Measurements from ENCODE around the gene MECR.

The MECR gene

DNA sequence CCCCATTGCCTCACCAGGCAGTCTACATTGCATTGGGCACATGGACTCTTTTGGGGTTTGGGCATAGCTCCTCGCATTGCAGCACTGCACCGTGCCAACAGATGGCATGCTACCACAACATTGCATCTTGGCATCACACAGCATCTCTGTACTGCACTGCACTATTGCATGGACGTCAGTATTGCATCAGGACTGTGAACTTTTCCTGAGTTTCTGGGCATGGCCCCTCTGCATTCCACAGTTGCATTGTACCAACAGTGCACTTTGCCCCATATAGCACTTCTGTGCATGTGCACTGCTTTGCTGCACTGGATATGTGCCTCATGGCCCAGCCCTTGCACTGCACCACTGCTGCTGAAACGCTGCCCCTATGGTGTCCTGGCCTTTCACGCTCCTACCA, 15.1 kb upstream of the MECR start:
- Histone ChIP-seq H3K27me3 (replicated peaks; ENCODE audit: insufficient read depth, low read length) (peaks cover 85% of the 10 kb centered on the region), H3K4me2 (ENCODE audit: low read depth, low read length) (no peak overlapping the region), H3K36me3 (replicated peaks; ENCODE audit: insufficient read depth, low read length) (no peaks in the 10 kb centered on the region), H3K9ac (ENCODE audit: low read length) (no peak overlapping the region), H3K79me2 (ENCODE audit: low read length) (no peaks in the 10 kb centered on the region), H3K4me3 (ENCODE audit: low read length) (no peak overlapping the region), H3K27ac (ENCODE audit: low read length) (no peak overlapping the region), H3F3A (ENCODE audit: insufficient read depth, low read length) (no peaks in the 10 kb centered on the region), H3K9me3 (replicated peaks; ENCODE audit: insufficient read depth, low read length) (no peaks in the 10 kb centered on the region), H4K20me1 (ENCODE audit: insufficient read depth, low read length) (no peaks in the 10 kb centered on the region), H3K9me2 (replicated peaks; ENCODE audit: insufficient read depth, low read length) (no peaks in the 10 kb centered on the region), H2AFZ (ENCODE audit: low read length) (no peak overlapping the region), H3K4me1 (ENCODE audit: low read length) (no peaks in the 10 kb centered on the region)
- peak; percentile 29 for DNase-seq
- TF ChIP-seq EZH2phosphoT487 (IDR thresholded peaks at IDR 0.05; ENCODE audit: low read length): no peak
- no peak for TF ChIP-seq EZH2 (optimal IDR thresholded peaks at IDR 0.05; ENCODE audit: low read depth, low read length)
- TF ChIP-seq, protein P1, sequence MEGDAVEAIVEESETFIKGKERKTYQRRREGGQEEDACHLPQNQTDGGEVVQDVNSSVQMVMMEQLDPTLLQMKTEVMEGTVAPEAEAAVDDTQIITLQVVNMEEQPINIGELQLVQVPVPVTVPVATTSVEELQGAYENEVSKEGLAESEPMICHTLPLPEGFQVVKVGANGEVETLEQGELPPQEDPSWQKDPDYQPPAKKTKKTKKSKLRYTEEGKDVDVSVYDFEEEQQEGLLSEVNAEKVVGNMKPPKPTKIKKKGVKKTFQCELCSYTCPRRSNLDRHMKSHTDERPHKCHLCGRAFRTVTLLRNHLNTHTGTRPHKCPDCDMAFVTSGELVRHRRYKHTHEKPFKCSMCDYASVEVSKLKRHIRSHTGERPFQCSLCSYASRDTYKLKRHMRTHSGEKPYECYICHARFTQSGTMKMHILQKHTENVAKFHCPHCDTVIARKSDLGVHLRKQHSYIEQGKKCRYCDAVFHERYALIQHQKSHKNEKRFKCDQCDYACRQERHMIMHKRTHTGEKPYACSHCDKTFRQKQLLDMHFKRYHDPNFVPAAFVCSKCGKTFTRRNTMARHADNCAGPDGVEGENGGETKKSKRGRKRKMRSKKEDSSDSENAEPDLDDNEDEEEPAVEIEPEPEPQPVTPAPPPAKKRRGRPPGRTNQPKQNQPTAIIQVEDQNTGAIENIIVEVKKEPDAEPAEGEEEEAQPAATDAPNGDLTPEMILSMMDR (IDR thresholded peaks at IDR 0.05; ENCODE audit: low read length): peak; percentile 44

DNA sequence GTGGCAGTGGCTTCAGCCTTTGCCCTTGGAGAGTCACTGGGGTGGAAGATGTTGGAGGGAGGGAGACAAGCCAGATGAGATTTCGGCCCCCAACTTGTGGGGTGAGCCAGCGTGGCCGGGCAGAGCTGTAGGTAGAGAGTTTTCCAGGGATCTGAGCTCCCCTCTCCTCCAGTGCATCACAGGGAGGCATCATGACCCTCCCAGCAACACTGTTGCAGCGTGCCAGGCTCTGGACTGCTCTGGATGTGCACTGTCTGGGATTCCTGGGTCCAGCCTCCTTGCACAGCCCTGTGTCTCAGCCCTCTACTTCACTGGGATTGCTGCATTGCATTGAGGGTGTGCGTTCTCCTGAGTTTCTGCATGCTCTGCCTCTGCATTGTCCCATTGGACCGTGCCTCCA, 14.5 kb upstream of the MECR start:
- Histone ChIP-seq H3K79me2 (ENCODE audit: low read length) (no peaks in the 10 kb centered on the region), H3K4me3 (ENCODE audit: low read length) (no peak overlapping the region), H3K27ac (ENCODE audit: low read length) (no peak overlapping the region), H3K9me2 (replicated peaks; ENCODE audit: insufficient read depth, low read length) (no peaks in the 10 kb centered on the region), H3K4me2 (ENCODE audit: low read depth, low read length) (no peak overlapping the region), H3F3A (ENCODE audit: insufficient read depth, low read length) (no peaks in the 10 kb centered on the region), H3K4me1 (ENCODE audit: low read length) (no peaks in the 10 kb centered on the region), H3K9ac (ENCODE audit: low read length) (no peak overlapping the region), H3K9me3 (replicated peaks; ENCODE audit: insufficient read depth, low read length) (no peaks in the 10 kb centered on the region), H4K20me1 (ENCODE audit: insufficient read depth, low read length) (no peaks in the 10 kb centered on the region), H2AFZ (ENCODE audit: low read length) (no peak overlapping the region), H3K27me3 (replicated peaks; ENCODE audit: insufficient read depth, low read length) (peaks cover 82% of the 10 kb centered on the region), H3K36me3 (replicated peaks; ENCODE audit: insufficient read depth, low read length) (no peaks in the 10 kb centered on the region)
- TF ChIP-seq EZH2phosphoT487 (IDR thresholded peaks at IDR 0.05; ENCODE audit: low read length) (no peak), EZH2 (optimal IDR thresholded peaks at IDR 0.05; ENCODE audit: low read depth, low read length) (no peak)
- TF ChIP-seq, protein P1 (IDR thresholded peaks at IDR 0.05; ENCODE audit: low read length): no peak
- no peak for DNase-seq

DNA sequence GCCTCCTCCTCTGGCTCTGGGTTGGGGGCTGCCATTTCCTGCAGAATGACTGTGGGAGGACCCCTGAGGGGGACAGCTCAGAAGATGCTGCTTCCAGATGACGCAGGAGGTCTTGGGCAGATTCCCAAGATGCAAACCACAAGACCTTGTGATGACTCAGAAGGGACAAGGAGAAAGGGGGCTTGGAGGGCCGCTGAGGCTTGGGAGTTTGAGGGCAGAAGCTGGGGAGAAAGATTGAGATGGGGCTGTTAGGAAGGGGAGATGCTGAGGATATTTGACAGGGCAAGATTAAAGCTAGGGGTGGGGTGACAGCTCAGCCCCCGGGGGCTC, 13.1 kb upstream of the MECR start:
- no peak for TF ChIP-seq EZH2 (optimal IDR thresholded peaks at IDR 0.05; ENCODE audit: low read depth, low read length)
- TF ChIP-seq EZH2phosphoT487 (IDR thresholded peaks at IDR 0.05; ENCODE audit: low read length): no peak
- TF ChIP-seq, protein P1 (IDR thresholded peaks at IDR 0.05; ENCODE audit: low read length): no peak
- H3K27ac ChIP-seq (ENCODE audit: low read length): no peak overlapping the region
- H3K9ac ChIP-seq (ENCODE audit: low read length): no peak overlapping the region
- no peaks in the 10 kb centered on the region for H3K9me2 ChIP-seq (replicated peaks; ENCODE audit: insufficient read depth, low read length)
- H3K27me3 ChIP-seq (replicated peaks; ENCODE audit: insufficient read depth, low read length): peaks cover 82% of the 10 kb centered on the region
- H3K4me3 ChIP-seq (ENCODE audit: low read length): no peak overlapping the region
- no peaks in the 10 kb centered on the region for H3K36me3 ChIP-seq (replicated peaks; ENCODE audit: insufficient read depth, low read length)
- H3K4me2 ChIP-seq (ENCODE audit: low read depth, low read length): no peak overlapping the region
- no peaks in the 10 kb centered on the region for H3F3A ChIP-seq (ENCODE audit: insufficient read depth, low read length)
- no peak for DNase-seq
- H2AFZ ChIP-seq (ENCODE audit: low read length): no peak overlapping the region
- H3K9me3 ChIP-seq (replicated peaks; ENCODE audit: insufficient read depth, low read length): no peaks in the 10 kb centered on the region
- no peaks in the 10 kb centered on the region for H3K79me2 ChIP-seq (ENCODE audit: low read length)
- no peaks in the 10 kb centered on the region for H3K4me1 ChIP-seq (ENCODE audit: low read length)
- H4K20me1 ChIP-seq (ENCODE audit: insufficient read depth, low read length): no peaks in the 10 kb centered on the region
